Coronary artery (tissue), 2 donors: ENCODE results near the gene EDARADD.
"Not testable (repeated sequence)": the region's sequence is repeated elsewhere in the genome, so short reads cannot be mapped to it uniquely, and the experiment has no call there.

ENCODE experiments used
- DNase-seq: peaks from one replicate; pipeline ENCODE4 v3.0.0-alpha.2; 2017; ENCODE audit warnings: low spot score
- H3K27ac ChIP-seq, 2 donors: fragments of 200-600 bp; sonication (generic); one replicate each; pipeline ENCODE4 v1.5.1; 2016 to 2019
- H3K4me3 ChIP-seq: fragments of 200-600 bp; sonication (generic); 2 replicates; pipeline ENCODE4 v1.5.1; 2016; ENCODE audit warnings: mild to moderate bottlenecking, moderate library complexity
- TF ChIP-seq, protein P1 (sequence below): fragments of 200-600 bp; sonication (generic); IDR thresholded peaks from one replicate; pipeline ENCODE4 v1.5.1; 2019; ENCODE audit warnings: antibody characterized with exemption

The EDARADD gene

DNA sequence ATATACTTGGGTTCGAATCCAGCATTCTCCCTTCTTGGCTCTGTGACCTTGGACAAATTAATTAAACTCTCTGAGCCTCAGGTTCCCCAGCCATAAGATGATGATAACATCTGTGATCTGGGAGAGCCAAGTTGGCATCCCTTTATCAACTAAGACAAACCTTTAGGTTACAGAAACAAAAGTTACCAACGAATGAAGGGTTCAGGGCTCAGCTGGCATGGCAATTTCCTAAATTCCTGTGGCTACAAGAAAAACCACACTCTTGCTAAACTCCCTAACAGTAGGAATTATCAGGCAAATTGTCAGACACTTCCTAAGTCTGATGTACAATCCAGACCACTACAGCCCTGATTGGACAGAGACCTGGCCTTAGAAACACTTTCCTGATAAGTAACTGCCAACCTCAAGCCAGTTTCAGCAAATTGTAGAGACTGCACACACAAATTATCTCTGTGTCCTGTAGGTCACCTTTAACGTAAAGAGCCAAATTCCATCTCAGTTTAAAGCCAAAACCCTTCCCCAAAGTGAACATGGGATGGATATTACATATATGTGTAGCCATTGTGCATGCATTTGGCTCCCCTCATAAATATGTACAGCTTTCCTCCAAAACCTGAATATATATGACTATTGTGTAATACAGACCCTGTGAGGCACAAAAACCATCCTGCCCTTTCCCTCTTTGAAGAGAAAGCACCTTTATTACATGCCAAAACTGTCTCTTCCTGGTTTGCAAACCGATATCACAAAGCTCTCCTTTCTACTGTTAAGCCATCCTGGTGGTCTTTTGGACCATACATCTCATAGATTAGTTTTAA, 39.5 kb upstream of the EDARADD start:
- TF ChIP-seq, protein P1, sequence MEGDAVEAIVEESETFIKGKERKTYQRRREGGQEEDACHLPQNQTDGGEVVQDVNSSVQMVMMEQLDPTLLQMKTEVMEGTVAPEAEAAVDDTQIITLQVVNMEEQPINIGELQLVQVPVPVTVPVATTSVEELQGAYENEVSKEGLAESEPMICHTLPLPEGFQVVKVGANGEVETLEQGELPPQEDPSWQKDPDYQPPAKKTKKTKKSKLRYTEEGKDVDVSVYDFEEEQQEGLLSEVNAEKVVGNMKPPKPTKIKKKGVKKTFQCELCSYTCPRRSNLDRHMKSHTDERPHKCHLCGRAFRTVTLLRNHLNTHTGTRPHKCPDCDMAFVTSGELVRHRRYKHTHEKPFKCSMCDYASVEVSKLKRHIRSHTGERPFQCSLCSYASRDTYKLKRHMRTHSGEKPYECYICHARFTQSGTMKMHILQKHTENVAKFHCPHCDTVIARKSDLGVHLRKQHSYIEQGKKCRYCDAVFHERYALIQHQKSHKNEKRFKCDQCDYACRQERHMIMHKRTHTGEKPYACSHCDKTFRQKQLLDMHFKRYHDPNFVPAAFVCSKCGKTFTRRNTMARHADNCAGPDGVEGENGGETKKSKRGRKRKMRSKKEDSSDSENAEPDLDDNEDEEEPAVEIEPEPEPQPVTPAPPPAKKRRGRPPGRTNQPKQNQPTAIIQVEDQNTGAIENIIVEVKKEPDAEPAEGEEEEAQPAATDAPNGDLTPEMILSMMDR = no peak
- Histone ChIP-seq H3K27ac (no peak overlapping the region), H3K4me3 (no peak overlapping the region)
- no peak for DNase-seq

DNA sequence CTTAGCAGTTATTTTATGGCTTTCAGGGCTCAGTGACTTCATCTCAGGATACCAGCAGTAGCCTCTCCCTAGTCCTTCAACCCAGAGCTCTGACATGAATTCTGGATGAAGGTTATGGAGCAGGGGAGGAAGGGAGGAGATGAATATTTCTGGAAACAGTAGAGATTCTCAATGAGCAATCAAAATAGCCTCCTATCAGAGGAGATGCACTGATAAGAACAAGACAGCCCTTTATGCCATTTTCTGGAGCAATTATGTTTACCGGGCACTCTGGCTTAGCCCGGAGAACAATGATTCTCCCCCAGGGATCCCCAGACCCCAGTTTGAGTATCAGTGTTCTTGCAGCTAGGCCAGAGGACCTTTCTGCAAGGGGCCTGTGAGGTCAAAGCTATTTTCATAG, 37.9 kb upstream of the EDARADD start:
- no peak overlapping the region for H3K4me3 ChIP-seq
- H3K27ac ChIP-seq = no peak overlapping the region
- DNase-seq = no peak
- TF ChIP-seq, protein P1 = no peak

- DNase-seq = no peak
- TF ChIP-seq, protein P1 = no peak
- Histone ChIP-seq H3K4me3 (no peak overlapping the region), H3K27ac (no peak overlapping the region)
These were observed 32.0 kb upstream of the EDARADD start for GRCh38 chr1:236361909-236362590.

DNA sequence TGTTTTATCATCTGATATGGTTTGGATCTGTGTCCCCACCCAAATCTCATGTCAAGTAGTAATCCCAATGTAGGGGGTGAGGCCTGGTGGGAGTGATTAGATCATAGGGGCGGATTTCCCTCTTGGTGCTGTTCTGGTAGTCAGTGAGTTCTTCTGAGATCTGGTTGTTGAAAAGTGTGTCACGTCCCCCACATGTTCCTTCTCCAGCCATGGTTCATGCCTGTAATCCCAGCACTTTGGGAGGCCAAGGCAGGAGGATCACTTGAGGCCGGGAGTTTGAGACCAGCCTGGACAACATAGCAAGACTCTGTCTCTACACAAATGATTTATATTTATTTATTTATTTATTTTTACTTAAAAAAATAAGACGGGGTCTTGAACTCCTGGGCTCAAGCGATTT, 30.8 kb upstream of the EDARADD start:
- TF ChIP-seq, protein P1 = no peak
- no peak for DNase-seq
- no peak overlapping the region for H3K27ac ChIP-seq
- no peak overlapping the region for H3K4me3 ChIP-seq

- no peak overlapping the region for H3K27ac ChIP-seq
- no peak overlapping the region for H3K4me3 ChIP-seq
- DNase-seq = no peak
- TF ChIP-seq, protein P1 = no peak
These were observed 28.0 kb upstream of the EDARADD start for GRCh38 chr1:236365999-236366570.

GRCh38 chr1:236366681-236367080, 27.4 kb upstream of the EDARADD start:
- DNase-seq, H3K27ac ChIP-seq: not testable (repeated sequence)

DNA sequence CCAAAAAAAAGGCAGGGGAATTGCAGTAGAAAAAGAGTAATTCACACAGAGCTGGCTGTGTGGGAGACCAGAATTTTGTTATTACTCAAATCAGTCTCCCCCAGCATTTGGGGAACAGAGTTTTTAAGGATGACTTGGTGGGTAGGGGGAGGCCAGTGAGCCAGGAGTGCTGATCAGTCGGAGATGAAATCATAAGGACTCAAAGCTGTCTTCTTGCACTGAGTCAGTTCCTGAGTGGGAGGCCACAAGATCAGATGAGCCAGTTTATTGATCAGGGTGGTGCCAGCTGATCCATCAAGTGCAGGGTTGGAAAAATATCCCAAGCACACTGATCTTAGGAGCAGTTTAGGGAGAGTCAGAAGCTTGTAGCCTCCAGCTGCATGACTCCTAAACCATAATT, 23.7 kb upstream of the EDARADD start:
- H3K4me3 ChIP-seq = no peak overlapping the region
- no peak for DNase-seq

More at GRCh38 chr1:236366681-236367080, 27.4 kb upstream of the EDARADD start:
- H3K4me3 ChIP-seq = not testable (repeated sequence)

More for the DNA sequence above, 23.7 kb upstream of the EDARADD start:
- H3K27ac ChIP-seq = no peak overlapping the region
- TF ChIP-seq, protein P1 = no peak
